GM15510 (cell line): ENCODE results near the gene MPL.

Experiments used
- POLR2A ChIP-seq: IDR thresholded peaks from 3 replicates; pipeline ENCODE4 v1.6.1; 2011; ENCODE audit warnings: borderline replicate concordance; ENCODE audit not compliant: insufficient read length; ENCODE audit errors: extremely low read depth

MPL gene

DNA sequence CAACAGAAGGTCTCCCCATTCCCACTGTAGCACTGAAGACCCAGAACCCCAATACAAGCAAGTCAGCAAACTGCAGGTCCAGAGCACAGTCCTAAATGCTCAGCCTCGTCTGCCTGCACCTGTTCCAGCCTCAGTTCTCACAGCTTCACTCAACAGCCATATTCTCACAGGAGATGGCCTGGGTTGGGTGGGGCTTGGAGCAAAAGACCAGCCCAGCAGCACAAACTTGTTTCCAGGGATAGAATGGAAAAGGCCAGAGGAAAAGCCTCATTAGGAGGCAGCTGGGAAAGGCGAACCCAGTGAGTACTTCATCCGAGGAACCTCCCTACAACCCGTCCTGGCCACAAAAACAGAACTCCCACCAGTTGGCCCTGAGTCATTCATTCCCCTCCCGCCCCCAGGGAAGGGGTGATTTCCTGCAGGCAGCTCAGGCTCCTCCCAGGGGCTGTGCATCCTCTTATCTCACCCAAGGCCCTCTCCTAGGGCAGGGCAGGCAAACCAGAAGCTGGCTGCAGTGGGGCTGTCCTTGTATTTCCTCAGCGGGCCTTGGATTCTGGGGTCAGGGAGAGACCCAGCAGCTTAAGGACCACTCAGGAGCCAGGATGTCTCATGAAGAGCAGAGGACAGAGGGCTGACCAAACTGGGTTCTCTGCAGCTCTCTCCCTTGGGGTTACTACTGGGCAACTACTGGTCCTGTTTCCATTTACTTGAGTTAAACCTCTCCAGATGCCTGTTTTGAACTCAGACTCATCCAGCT, 7.4 kb upstream of the MPL start:
- no peak for TF ChIP-seq POLR2A

- TF ChIP-seq POLR2A, result no peak
Observed at GRCh38 chr1:43331688-43332087, 5.9 kb upstream of the MPL start.

DNA sequence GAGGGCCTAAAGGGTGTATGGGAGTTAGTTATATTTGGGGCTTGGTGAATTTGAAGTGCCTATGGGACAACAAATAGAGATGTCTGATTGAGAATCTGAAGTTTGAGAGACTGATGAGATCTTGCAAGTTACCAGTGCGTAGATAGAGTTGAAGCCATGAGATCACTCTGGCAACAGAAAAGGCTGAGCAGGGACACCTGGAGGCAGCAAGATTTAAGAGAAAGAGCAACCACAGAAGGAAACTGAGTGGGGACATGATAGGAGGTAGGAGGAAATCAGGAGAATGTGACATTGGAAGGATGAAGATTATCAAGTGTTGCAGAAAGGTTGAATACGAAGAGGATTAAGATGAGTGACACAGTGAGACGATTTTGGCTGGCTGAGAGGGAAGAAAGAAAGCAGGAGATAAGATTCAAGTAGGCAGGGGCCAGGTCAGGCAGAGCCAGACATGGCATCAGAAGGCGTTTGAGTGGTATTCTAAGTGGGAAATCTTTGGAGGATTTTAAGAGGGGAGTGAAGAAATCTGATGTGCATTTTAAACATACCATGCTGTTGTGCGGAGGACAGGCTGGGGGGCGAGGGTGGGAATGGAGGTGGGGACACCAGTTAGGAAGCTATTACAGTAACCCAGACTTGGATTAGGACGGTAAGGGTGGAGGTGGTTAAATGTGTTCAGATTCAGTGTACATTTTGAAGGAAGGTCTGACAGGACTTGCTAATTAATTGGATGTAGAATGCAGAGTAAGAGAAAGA, 3.0 kb upstream of the MPL start:
- TF ChIP-seq POLR2A, result no peak

GRCh38 chr1:43338001-43338400, 383 bp downstream of the MPL start:
- TF ChIP-seq POLR2A, result no peak

DNA sequence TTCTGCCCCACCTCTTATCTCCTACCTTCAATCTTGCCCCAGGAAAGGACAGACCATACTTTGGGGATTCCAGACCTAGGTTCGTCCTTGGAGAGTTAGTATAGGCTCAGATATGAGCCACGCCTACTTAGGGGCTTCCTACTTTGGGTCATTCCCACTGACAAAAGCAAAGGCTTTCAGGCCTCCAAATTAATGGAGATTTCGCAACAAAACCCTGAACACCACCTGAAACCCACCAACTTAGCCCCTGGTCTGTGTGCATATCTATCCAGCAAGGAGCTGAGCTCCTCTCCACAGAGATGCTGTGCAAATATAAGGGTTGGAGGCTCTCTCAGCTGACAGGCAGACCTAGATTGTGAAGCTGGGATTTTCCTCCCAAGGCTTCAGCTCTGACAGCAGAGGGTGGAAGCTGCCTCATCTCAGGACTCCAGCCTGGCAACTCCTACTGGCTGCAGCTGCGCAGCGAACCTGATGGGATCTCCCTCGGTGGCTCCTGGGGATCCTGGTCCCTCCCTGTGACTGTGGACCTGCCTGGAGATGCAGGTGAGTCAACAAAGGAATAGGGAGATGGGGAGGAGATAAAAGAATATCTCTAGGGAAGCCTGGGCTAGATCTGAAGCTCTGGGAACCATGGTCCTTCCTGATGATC, 2.1 kb downstream of the MPL start:
- no peak for TF ChIP-seq POLR2A

DNA sequence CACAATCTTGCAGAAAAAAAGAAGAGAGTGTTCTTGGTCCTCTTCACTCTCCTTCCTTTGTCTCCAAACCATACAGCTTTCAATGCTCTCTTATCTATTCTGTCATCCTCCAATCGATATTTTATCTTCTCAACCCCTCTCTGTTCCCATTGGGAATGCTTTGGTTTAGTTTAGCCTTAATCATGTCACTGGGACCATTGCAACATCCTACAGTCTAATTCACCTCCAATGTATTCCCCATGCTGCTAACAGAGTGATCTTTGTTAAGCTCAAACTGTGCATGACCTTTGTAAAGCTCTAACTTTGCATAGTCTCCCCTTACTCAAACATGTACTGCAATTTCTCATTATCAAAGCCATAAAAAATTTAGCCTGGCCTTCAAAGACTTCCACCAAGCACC, 2.9 kb downstream of the MPL start:
- TF ChIP-seq POLR2A, result no peak

GRCh38 chr1:43344267-43344850, 6.7 kb downstream of the MPL start:
- no peak for TF ChIP-seq POLR2A

DNA sequence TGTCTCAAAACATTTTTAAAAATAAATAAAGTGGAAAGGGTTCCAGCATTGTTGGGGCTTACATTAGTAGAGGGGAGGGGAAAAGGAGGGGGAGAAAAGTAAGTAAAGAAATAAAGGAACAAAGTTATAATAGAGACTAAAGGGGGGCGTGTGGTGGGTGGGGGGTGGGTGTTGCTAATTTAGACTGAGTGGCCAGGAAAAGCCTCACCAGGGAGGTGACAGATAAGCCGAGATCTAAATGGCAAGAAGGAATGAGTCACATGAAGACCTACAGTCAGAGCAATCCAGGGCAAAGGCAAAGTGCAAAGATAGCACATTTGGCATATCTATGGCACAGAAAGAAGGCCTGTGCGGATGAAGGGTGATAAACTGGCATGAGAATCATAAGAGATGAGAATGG, 7.5 kb downstream of the MPL start:
- no peak for TF ChIP-seq POLR2A

GRCh38 chr1:43346636-43347035, 9.0 kb downstream of the MPL start:
- no peak for TF ChIP-seq POLR2A

DNA sequence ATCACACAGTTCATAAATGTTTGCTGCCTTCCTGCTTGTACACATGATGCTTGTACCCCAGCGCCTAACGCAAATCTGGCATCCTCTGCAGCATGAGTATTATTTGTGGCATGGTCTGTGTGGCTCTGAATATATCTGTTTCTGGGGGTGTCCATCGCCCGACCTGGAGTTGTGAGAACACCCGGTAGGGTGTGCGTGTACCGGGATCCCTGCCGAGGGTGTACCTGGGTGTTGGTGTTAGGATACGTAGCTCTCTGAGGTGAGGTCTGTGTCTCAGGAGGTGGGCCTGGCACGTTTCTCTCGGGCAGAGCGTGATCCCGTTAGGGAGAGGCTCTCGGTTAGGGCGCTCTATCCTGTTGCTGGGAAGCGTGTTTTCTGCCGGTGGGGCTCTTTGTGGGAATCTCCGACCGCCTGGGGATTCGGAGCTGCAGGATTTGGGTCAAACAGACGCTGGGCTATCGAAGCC, 10.8 kb downstream of the MPL start:
- TF ChIP-seq POLR2A, result no peak

DNA sequence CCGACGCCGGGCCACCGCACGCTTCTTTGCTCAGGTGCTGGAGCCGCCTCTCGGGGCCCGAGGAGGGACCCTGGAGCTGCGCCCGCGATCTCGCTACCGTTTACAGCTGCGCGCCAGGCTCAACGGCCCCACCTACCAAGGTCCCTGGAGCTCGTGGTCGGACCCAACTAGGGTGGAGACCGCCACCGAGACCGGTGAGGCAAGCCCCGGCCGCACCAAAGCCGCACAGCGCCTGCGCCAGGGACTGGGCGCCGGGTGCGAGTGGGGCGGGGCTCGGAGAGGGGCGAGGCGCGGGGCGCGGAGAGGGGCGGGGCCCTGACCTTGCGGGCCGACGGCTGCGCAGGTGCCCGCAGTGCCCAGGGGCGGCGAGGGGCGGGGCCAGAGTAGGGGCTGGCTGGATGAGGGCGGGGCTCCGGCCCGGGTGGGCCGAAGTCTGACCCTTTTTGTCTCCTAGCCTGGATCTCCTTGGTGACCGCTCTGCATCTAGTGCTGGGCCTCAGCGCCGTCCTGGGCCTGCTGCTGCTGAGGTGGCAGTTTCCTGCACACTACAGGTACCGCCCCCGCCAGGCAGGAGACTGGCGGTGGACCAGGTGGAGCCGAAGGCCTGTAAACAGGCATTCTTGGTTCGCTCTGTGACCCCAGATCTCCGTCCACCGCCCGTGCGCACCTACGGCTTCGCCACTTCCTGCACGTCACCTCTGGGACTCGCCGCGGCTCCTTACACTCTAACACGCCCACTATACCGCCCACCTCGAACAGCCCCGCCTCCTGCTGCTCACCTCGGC, 11.4 kb downstream of the MPL start:
- TF ChIP-seq POLR2A, result no peak

DNA sequence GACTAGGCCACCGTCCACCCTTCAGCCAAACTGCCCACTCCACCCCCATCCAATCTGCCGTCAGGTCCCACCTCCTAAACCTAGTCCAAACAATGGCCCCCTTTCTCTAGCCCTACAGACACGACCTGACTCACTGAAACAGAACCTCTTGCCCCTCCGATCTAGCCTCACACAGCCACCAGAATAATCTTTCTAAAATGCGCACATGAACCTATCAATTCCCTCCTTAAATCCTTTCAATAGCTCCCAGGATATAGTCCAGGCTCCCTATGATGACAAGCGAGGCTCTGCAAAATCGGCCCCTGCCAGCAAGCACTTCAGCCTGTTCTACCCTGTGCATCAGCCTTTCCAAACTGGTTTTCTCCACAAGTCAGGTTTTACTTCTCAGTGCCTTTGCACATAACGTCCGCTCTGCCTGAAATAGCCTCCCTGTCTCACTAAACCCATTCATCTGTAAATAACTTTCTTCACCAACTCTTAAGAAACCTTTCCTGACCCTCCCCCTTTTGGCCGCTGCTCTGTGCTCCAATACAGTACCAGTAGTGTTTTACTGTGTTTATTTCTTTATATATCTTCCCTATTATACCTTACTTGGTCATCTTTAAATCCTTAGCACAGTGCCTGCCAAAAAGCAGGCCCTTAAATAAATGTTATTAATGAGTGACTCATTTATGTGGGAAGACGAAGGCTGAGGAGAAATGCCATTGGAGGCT, 12.1 kb downstream of the MPL start:
- TF ChIP-seq POLR2A, result no peak

DNA sequence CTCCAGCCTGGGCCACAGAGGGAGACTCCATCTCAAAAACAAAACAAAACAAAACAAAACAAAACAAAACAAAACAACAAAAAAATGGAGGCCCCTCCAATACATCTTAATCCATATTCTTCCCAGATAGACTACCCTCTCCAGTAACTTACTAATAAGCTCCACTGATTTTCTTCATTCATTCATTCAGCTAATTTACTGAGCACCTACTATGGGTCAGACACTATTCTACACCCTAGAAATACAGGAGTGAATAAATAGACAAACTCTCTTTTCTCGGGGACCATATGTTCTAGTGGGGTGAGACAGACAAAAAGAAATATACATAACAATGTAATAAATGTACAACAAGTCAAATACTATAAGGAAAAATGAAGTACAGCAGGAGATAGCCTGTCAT, 13.4 kb downstream of the MPL start:
- TF ChIP-seq POLR2A, result no peak
